NCI-H446 (cell line): Measurements from ENCODE around the gene CDH26.
"Not testable (repeated sequence)": the region's sequence is repeated elsewhere in the genome, so short reads cannot be mapped to it uniquely, and the experiment has no call there.

ENCODE experiments used
- DNase-seq, 2 experiments: peaks; one replicate each; lab custom pipeline; 2025; lab: John Stamatoyannopoulos, UW

Gene CDH26

GRCh38 chr20:60013296-60014139 lies 55.3 kb downstream of the CDH26 start:
- no peak for DNase-seq

GRCh38 chr20:60016406-60016805 lies 58.2 kb downstream of the CDH26 start:
- no peak for DNase-seq

- DNase-seq = no peak
These were observed 62.0 kb downstream of the CDH26 start for GRCh38 chr20:60020251-60020650.

GRCh38 chr20:60021104-60021503 lies 62.9 kb downstream of the CDH26 start:
- DNase-seq = no peak

GRCh38 chr20:60022849-60023248 lies 64.6 kb downstream of the CDH26 start:
- DNase-seq = no peak

GRCh38 chr20:60024245-60024644 lies 66.0 kb downstream of the CDH26 start:
- DNase-seq = no peak

- DNase-seq = no peak
These were observed 66.6 kb downstream of the CDH26 start for GRCh38 chr20:60024801-60025200.

GRCh38 chr20:60026010-60026409 lies 67.8 kb downstream of the CDH26 start:
- DNase-seq = no peak

- DNase-seq = no peak
These were observed 72.2 kb downstream of the CDH26 start for GRCh38 chr20:60030471-60030870.

- no peak for DNase-seq
These were observed 72.9 kb downstream of the CDH26 start for GRCh38 chr20:60031107-60031506.

- no peak for DNase-seq
These were observed 76.2 kb downstream of the CDH26 start for GRCh38 chr20:60034231-60035110.

- no peak for DNase-seq
These were observed 77.3 kb downstream of the CDH26 start for GRCh38 chr20:60035486-60035885.

- no peak for DNase-seq
These were observed 78.1 kb downstream of the CDH26 start for GRCh38 chr20:60036346-60036745.

- no peak for DNase-seq
These were observed 78.7 kb downstream of the CDH26 start for GRCh38 chr20:60036746-60037499.

- no peak for DNase-seq
These were observed 80.3 kb downstream of the CDH26 start for GRCh38 chr20:60038400-60039008.

GRCh38 chr20:60039526-60039925 lies 81.3 kb downstream of the CDH26 start:
- DNase-seq = no peak

GRCh38 chr20:60040471-60041162 lies 82.4 kb downstream of the CDH26 start:
- no peak for DNase-seq

- DNase-seq = not testable (repeated sequence)
These were observed 83.4 kb downstream of the CDH26 start for GRCh38 chr20:60041436-60042165.

- no peak for DNase-seq
These were observed 85.2 kb downstream of the CDH26 start for GRCh38 chr20:60043435-60043834.

- DNase-seq = no peak
These were observed 87.8 kb downstream of the CDH26 start for GRCh38 chr20:60046011-60046413.

GRCh38 chr20:60046436-60046835 lies 88.2 kb downstream of the CDH26 start:
- DNase-seq = no peak
